ENCODE data around the gene KLK3.

- no peak for TF ChIP-seq CTCF (IDR thresholded peaks at IDR 0.05)
- no peak for TF ChIP-seq EP300 (IDR thresholded peaks at IDR 0.05)
- no peak for TF ChIP-seq POLR2A (IDR thresholded peaks at IDR 0.05)
- no peak for TF ChIP-seq POLR2AphosphoS5 (IDR thresholded peaks at IDR 0.05)
These were observed 16.5 kb upstream of the KLK3 start for GRCh38 chr19:50838239-50838638.
